ENCODE data around the gene LARGE1.

The LARGE1 gene

GRCh38 chr22:33957086-33957485 lies 36.8 kb upstream of the LARGE1 start:
- no peak for TF ChIP-seq REST (IDR thresholded peaks at IDR 0.05; ENCODE audit: low read depth)
- no peak for TF ChIP-seq TAF1 (IDR thresholded peaks at IDR 0.05; ENCODE audit: low read depth)
- no peak for TF ChIP-seq ZBTB7A (IDR thresholded peaks at IDR 0.05; ENCODE audit: low read depth)
- TF ChIP-seq CREB1 (IDR thresholded peaks at IDR 0.05; ENCODE audit: low read depth), result no peak
- TF ChIP-seq FOXM1 (IDR thresholded peaks at IDR 0.05; ENCODE audit: borderline replicate concordance, low read depth), result no peak
- TF ChIP-seq CEBPB (IDR thresholded peaks at IDR 0.05), result no peak
- TF ChIP-seq NFIC (IDR thresholded peaks at IDR 0.05), result no peak
- no peak for TF ChIP-seq EP300 (IDR thresholded peaks at IDR 0.05; ENCODE audit: borderline replicate concordance)
- no peak for TF ChIP-seq YY1 (IDR thresholded peaks at IDR 0.05; ENCODE audit: low read depth)
- TF ChIP-seq USF1 (IDR thresholded peaks at IDR 0.05), result no peak
- no peak for TF ChIP-seq RAD21 (IDR thresholded peaks at IDR 0.05; ENCODE audit: low read depth)
- TF ChIP-seq EGR1 (IDR thresholded peaks at IDR 0.05), result no peak
- no peak for TF ChIP-seq TEAD4 (IDR thresholded peaks at IDR 0.05)
- no peak for TF ChIP-seq MAX (IDR thresholded peaks at IDR 0.05)
- no peak for TF ChIP-seq TCF12 (IDR thresholded peaks at IDR 0.05; ENCODE audit: low read depth)

- no peak for TF ChIP-seq CREB1 (IDR thresholded peaks at IDR 0.05; ENCODE audit: low read depth)
- TF ChIP-seq FOXM1 (IDR thresholded peaks at IDR 0.05; ENCODE audit: borderline replicate concordance, low read depth), result no peak
- no peak for TF ChIP-seq TCF12 (IDR thresholded peaks at IDR 0.05; ENCODE audit: low read depth)
- TF ChIP-seq TEAD4 (IDR thresholded peaks at IDR 0.05), result no peak
- TF ChIP-seq YY1 (IDR thresholded peaks at IDR 0.05; ENCODE audit: low read depth), result no peak
- TF ChIP-seq REST (IDR thresholded peaks at IDR 0.05; ENCODE audit: low read depth), result no peak
- TF ChIP-seq CEBPB (IDR thresholded peaks at IDR 0.05), result no peak
- TF ChIP-seq EP300 (IDR thresholded peaks at IDR 0.05; ENCODE audit: borderline replicate concordance), result no peak
- no peak for TF ChIP-seq RAD21 (IDR thresholded peaks at IDR 0.05; ENCODE audit: low read depth)
- TF ChIP-seq MAX (IDR thresholded peaks at IDR 0.05), result no peak
- no peak for TF ChIP-seq TAF1 (IDR thresholded peaks at IDR 0.05; ENCODE audit: low read depth)
- TF ChIP-seq USF1 (IDR thresholded peaks at IDR 0.05), result no peak
- TF ChIP-seq NFIC (IDR thresholded peaks at IDR 0.05), result no peak
Observed at GRCh38 chr22:33952776-33953175, 32.5 kb upstream of the LARGE1 start.

GRCh38 chr22:33940741-33941140 lies 20.5 kb upstream of the LARGE1 start:
- TF ChIP-seq TCF12 (IDR thresholded peaks at IDR 0.05; ENCODE audit: low read depth), result no peak
- TF ChIP-seq NFIC (IDR thresholded peaks at IDR 0.05), result no peak
- TF ChIP-seq FOXM1 (IDR thresholded peaks at IDR 0.05; ENCODE audit: borderline replicate concordance, low read depth), result no peak
- no peak for TF ChIP-seq MAX (IDR thresholded peaks at IDR 0.05)
- TF ChIP-seq USF1 (IDR thresholded peaks at IDR 0.05), result no peak
- TF ChIP-seq TAF1 (IDR thresholded peaks at IDR 0.05; ENCODE audit: low read depth), result no peak
- no peak for TF ChIP-seq EGR1 (IDR thresholded peaks at IDR 0.05)
- TF ChIP-seq TEAD4 (IDR thresholded peaks at IDR 0.05), result no peak
- TF ChIP-seq CEBPB (IDR thresholded peaks at IDR 0.05), result no peak
- TF ChIP-seq ZBTB7A (IDR thresholded peaks at IDR 0.05; ENCODE audit: low read depth), result no peak
- TF ChIP-seq EP300 (IDR thresholded peaks at IDR 0.05; ENCODE audit: borderline replicate concordance), result no peak
- TF ChIP-seq YY1 (IDR thresholded peaks at IDR 0.05; ENCODE audit: low read depth), result no peak
- TF ChIP-seq RAD21 (IDR thresholded peaks at IDR 0.05; ENCODE audit: low read depth), result no peak
- TF ChIP-seq REST (IDR thresholded peaks at IDR 0.05; ENCODE audit: low read depth), result no peak
- no peak for TF ChIP-seq CREB1 (IDR thresholded peaks at IDR 0.05; ENCODE audit: low read depth)

GRCh38 chr22:33932997-33933396 lies 12.7 kb upstream of the LARGE1 start:
- TF ChIP-seq EP300 (IDR thresholded peaks at IDR 0.05; ENCODE audit: borderline replicate concordance) (no peak), USF1 (IDR thresholded peaks at IDR 0.05) (no peak), YY1 (IDR thresholded peaks at IDR 0.05; ENCODE audit: low read depth) (no peak), TEAD4 (IDR thresholded peaks at IDR 0.05) (no peak), EGR1 (IDR thresholded peaks at IDR 0.05) (no peak), MAX (IDR thresholded peaks at IDR 0.05) (no peak), CEBPB (IDR thresholded peaks at IDR 0.05) (no peak), ZBTB7A (IDR thresholded peaks at IDR 0.05; ENCODE audit: low read depth) (no peak), CREB1 (IDR thresholded peaks at IDR 0.05; ENCODE audit: low read depth) (no peak), TCF12 (IDR thresholded peaks at IDR 0.05; ENCODE audit: low read depth) (no peak), TAF1 (IDR thresholded peaks at IDR 0.05; ENCODE audit: low read depth) (no peak), NFIC (IDR thresholded peaks at IDR 0.05) (no peak), REST (IDR thresholded peaks at IDR 0.05; ENCODE audit: low read depth) (no peak), FOXM1 (IDR thresholded peaks at IDR 0.05; ENCODE audit: borderline replicate concordance, low read depth) (no peak), RAD21 (IDR thresholded peaks at IDR 0.05; ENCODE audit: low read depth) (no peak)
